Mesothelial cell of epicardium (in vitro differentiated cells): Measurements from ENCODE around the gene CDON. TPM values are rescaled to one million over a fixed set of nuclear protein-coding genes. Genes with fewer than 3 reads are reported as not detected.

ENCODE experiments used
- DNase-seq, 2 experiments: peaks; one replicate each; pipeline ENCODE4 v3.0.0; 2021; ENCODE audit warnings: low spot score in 2 of 2; ENCODE audit not compliant: unreplicated experiment in 2 of 2
- H3K27ac Mint-ChIP-seq: 2 replicates; pipeline ENCODE4 v1.8.0; 2021; ENCODE audit warnings: mixed read lengths
- H3K27me3 Mint-ChIP-seq: 2 replicates; pipeline ENCODE4 v1.8.0; 2021; ENCODE audit warnings: low read depth, mixed read lengths
- H3K36me3 Mint-ChIP-seq: 2 replicates; pipeline ENCODE4 v1.8.0; 2021; ENCODE audit warnings: mixed read lengths
- H3K4me1 Mint-ChIP-seq: 2 replicates; pipeline ENCODE4 v1.8.0; 2021; ENCODE audit warnings: mixed read lengths
- H3K4me3 Mint-ChIP-seq: 2 replicates; pipeline ENCODE4 v1.8.0; 2021; ENCODE audit warnings: mild to moderate bottlenecking, moderate library complexity, mixed read lengths
- H3K9me3 Mint-ChIP-seq: 2 replicates; pipeline ENCODE4 v1.8.0; 2021; ENCODE audit warnings: mixed read lengths
- total RNA-seq: library from RNA; stranded (reverse); gene quantifications from 3 replicates; pipeline ENCODE4 v1.2.1, GENCODE V29; 2021
- TF ChIP-seq, protein P1 (sequence below): fragments of 200-600 bp; sonication (generic); IDR thresholded peaks from one replicate; pipeline ENCODE4 v1.5.0; 2021; ENCODE audit warnings: antibody characterized with exemption; ENCODE audit not compliant: unreplicated experiment

CDON gene
- total RNA-seq, 1 donor from 2014 or later = 165 TPM

GRCh38 chr11:125925247-125925740 is 137.4 kb downstream of the CDON start:
- Mint-ChIP-seq H3K4me3 (no peak overlapping the region), H3K27me3 (peaks cover 2% of the 10 kb centered on the region), H3K9me3 (no peaks in the 10 kb centered on the region), H3K27ac (no peak overlapping the region), H3K36me3 (no peaks in the 10 kb centered on the region), H3K4me1 (peaks cover 23% of the 10 kb centered on the region)
- DNase-seq = no peak
- TF ChIP-seq, protein P1, sequence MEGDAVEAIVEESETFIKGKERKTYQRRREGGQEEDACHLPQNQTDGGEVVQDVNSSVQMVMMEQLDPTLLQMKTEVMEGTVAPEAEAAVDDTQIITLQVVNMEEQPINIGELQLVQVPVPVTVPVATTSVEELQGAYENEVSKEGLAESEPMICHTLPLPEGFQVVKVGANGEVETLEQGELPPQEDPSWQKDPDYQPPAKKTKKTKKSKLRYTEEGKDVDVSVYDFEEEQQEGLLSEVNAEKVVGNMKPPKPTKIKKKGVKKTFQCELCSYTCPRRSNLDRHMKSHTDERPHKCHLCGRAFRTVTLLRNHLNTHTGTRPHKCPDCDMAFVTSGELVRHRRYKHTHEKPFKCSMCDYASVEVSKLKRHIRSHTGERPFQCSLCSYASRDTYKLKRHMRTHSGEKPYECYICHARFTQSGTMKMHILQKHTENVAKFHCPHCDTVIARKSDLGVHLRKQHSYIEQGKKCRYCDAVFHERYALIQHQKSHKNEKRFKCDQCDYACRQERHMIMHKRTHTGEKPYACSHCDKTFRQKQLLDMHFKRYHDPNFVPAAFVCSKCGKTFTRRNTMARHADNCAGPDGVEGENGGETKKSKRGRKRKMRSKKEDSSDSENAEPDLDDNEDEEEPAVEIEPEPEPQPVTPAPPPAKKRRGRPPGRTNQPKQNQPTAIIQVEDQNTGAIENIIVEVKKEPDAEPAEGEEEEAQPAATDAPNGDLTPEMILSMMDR = no peak

DNA sequence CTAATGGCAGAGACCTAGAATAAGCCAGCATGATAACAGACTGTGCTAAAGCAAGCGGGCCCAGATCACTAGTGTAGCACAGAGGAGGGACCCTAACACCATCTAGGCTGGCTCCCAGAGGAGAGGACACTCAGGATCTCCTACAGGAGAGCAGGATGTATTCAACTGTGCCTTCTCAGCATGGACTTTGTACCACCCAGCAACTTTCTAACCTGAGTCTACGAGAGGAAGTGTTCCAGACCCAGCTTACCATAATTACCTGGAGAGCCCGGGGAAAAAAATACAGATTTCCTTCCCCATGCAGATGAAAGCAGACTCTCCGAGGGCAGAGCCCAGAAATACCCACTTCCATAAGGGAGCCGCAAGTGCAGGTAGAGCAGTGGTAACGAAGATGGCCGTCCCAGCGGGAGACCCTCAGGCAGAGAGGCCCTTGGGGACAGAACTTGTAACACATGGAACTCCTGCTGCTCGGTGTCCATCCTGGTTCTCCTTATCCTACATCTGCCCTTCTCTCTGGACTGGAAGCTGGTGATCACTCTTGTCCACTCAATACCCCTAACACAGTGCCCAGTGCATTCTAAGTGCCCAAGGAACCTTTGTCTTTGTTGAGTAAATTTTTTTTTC is 138.2 kb downstream of the CDON start:
- Mint-ChIP-seq H3K27me3 (peaks cover 3% of the 10 kb centered on the region), H3K27ac (no peak overlapping the region), H3K9me3 (no peaks in the 10 kb centered on the region), H3K36me3 (no peaks in the 10 kb centered on the region), H3K4me1 (peaks cover 23% of the 10 kb centered on the region), H3K4me3 (no peak overlapping the region)
- no peak for DNase-seq
- TF ChIP-seq, protein P1 = no peak

- H3K4me3 Mint-ChIP-seq = no peak overlapping the region
- peaks cover 11% of the 10 kb centered on the region for H3K27me3 Mint-ChIP-seq
These were observed 139.0 kb downstream of the CDON start for GRCh38 chr11:125923633-125924032.

DNA sequence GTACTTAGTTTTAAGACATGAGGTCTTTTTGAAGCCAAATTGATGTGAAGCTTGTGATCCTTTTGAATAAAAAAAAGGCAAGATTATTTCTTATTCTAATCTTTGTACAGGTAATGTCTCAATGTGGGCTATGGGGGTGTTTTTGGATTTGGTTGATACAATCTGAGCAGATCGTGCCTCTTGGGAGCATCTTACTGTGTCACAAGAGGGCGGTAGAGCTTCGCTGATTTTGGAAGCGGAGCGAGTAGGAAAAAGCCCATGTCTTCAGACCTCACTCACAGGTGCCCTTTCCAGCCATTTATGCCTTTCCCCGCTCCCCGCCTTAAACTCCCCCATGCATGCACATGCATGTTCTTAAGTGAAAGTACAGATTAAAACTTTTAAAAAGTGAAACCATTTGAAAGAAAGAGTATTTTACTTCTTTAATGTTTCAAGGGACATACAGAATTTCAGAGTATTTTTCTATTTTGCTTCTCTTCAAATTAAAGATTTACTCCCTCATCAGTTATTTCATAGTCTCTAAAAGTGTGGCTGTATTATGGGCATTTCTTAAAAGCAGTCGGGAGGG is 139.6 kb downstream of the CDON start:
- TF ChIP-seq, protein P1 = peak; percentile 59
- Mint-ChIP-seq H3K27me3 (peaks cover 17% of the 10 kb centered on the region), H3K9me3 (no peaks in the 10 kb centered on the region), H3K4me1 (peaks cover 23% of the 10 kb centered on the region), H3K27ac (no peak overlapping the region), H3K4me3 (no peak overlapping the region), H3K36me3 (no peaks in the 10 kb centered on the region)
- DNase-seq = peak in 1 of 2 experiments; percentile 72

More at GRCh38 chr11:125923633-125924032, 139.0 kb downstream of the CDON start:
- DNase-seq = no peak
- Mint-ChIP-seq H3K9me3 (no peaks in the 10 kb centered on the region), H3K4me1 (peaks cover 23% of the 10 kb centered on the region), H3K27ac (no peak overlapping the region), H3K36me3 (no peaks in the 10 kb centered on the region)
- TF ChIP-seq, protein P1 = no peak

DNA sequence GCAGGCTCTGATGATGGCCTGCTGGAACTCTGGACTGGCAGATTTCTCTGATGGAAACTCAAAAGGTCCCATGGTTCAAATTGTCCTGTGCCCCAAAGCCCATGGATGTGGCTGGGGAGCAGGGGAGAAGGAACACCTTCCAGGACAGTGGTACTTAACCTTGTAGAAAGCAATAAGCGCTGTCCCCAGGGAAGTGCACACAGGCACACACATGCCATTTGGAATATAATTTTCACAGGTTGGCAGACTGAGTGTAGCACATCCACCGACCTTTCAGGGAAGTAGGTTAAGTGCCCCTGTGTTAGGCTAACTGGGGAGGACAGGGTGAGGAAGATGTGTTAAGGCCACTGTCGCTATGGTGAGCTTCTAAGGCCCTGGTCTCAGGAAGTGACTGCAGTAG is 140.5 kb downstream of the CDON start:
- no peaks in the 10 kb centered on the region for H3K36me3 Mint-ChIP-seq
- peaks cover 22% of the 10 kb centered on the region for H3K27me3 Mint-ChIP-seq
- TF ChIP-seq, protein P1 = no peak
- H3K27ac Mint-ChIP-seq = no peak overlapping the region
- no peak for DNase-seq
- H3K4me3 Mint-ChIP-seq = no peak overlapping the region
- no peaks in the 10 kb centered on the region for H3K9me3 Mint-ChIP-seq
- peaks cover 21% of the 10 kb centered on the region for H3K4me1 Mint-ChIP-seq
